SKM-1 treated with dmso at 0.1 percent for 144 hours (cell line): ENCODE results near the gene SEPTIN6.

Experiments used
- DNase-seq: peaks from one replicate; lab custom pipeline; 2025; ENCODE audit not compliant: unreplicated experiment; lab: John Stamatoyannopoulos, UW

SEPTIN6 gene

DNA sequence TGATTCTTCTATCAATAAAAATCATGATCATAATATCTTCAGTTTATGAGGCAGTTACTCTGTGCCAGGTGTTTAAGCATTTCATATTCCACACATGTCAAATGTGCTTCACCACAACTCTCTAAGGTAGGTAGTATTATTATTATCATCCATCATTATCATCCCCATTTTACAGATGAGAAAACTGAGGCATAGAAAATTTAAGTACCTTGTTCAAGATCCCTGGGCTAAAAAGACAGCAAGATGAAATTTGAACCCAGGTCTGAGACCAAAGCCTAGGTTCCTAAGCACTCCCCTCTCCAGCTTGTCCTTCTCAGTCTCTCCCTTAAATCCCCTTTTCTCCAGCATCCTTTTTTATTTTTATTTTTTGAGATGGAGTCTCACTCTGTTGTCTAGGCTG is 33.4 kb downstream of the SEPTIN6 start:
- DNase-seq: no peak

DNA sequence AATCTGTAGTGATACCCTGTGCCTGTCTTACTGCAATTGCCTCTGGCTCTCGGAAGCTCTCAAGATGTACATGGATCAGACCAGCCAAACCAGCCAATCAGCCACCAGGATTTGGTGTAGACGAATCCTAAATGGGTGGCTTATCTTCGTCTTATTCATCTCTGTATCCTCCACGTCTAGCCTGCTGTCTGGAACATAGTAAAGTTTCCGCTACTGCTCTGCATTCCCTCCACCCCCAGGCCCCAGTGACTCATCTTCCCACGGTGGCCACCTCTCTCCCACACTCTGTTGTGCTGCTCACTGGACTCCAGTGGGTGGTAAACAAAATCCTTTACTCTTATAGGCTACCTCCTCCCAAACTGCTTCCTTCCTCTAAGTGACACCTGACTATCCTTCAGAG is 37.8 kb downstream of the SEPTIN6 start:
- no peak for DNase-seq

DNA sequence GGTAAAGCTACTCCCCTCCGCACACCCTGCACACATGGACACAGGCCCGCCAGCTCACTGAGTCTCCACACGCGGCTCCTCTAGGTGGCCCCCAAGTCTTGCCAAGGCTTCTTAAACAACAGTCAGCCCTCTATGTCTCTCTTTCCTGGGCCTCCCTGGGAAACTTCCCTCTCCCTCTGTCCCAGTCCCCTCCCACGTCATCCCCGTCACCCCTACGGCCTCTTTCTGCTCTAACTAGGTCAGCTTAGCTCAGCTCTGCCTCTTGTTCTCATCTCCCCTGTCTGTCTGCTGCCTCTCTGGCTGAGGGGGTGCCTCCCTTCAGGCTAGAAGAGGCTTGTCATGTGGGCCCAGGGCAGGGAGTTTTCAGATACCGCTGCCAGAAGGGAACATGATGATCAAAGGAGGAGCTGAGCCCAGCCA is 38.8 kb downstream of the SEPTIN6 start:
- no peak for DNase-seq

DNA sequence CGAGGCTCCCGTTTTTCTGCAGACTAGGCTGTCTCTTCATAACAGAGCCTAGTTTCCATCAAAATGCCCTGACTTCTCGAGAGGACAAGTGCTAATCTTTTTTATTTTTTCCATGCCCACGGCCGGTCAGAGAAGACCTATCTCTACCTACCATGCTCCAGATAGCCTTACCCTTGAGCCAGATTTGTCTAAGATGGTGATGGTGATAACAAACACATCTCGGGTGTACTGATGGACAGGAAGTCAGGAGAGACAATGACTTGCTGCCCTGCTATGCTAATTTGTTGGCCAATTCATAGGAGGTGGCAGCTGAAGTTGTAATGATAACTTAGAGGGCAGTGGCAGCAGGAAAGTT is 44.6 kb downstream of the SEPTIN6 start:
- no peak for DNase-seq

DNA sequence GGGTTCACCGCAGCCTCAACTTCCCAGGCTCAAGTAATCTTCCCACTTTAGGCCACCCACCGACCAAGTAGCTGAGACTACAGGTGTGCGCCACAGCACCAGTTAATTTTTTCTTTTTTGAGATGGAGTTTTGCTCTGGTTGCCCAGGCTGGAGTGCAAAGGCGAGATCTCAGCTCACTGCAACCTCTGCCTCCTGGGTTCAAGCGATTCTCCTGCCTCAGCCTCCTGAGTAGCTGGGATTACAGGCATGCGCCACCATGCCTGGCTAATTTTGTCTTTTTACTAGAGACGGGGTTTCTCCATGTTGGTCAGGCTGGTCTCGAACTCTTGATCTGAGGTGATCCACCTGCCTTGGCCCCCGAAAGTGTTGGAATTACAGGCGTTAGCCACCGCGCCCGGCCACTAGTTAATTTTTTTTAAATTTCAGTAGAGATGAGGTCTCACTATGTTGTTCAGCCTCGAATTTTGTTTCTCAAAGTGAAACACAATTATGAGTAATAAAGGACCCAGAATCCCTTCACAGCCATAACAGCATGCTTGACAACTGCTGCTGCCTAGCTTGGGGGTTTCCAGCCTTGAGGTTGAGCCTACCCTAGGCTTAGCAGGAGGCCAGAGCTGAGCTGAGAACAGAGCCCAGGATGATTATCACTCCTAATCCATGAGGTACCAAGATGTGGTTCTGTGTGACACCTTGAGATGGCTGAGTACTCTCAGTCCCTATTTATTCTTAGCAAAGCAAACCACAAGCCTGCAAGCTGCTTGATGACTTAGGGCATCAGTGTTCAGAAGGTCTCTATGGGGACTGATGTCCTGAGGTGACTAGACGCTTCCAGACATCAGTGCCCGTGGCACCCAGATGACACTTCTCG is 45.2 kb downstream of the SEPTIN6 start:
- no peak for DNase-seq

DNA sequence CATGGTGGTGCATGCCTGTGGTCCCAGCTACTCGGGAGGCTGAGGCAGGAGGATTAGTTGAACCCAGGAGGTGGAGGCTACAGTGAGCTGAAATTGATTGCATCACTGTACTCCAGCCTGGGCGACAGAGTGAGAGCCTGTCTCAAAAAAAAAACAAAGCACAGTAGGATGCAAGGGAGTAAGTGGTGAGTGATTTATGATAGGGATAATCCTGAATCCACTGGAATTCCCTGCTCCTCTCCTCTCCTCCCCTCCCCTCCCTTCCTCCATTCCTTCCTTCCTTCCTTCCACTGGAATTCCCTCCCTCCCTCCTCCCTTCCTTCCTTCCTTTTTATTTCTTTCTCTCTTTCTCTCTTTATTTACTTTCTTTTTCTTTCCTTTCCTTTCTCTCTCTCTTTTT is 45.9 kb downstream of the SEPTIN6 start:
- DNase-seq: no peak

DNA sequence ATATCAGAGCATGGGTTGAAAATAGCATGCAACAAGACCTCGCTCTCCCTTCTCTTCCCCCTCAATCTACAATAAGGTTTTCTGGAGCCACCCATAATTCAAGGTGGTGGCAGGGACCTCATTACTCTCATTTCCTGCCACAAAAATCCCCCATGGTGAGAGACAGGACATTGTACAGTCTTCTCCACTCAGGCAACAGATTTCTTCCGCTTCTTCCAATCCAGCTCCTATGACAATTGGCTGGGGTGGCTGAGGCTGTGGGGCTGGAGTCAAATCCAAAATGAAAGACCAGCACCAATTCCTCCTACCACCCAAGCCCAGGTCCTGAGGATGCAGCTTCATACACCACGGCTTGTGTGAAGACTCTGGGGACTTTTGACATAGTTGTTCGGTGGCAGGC is 46.5 kb downstream of the SEPTIN6 start:
- no peak for DNase-seq

DNA sequence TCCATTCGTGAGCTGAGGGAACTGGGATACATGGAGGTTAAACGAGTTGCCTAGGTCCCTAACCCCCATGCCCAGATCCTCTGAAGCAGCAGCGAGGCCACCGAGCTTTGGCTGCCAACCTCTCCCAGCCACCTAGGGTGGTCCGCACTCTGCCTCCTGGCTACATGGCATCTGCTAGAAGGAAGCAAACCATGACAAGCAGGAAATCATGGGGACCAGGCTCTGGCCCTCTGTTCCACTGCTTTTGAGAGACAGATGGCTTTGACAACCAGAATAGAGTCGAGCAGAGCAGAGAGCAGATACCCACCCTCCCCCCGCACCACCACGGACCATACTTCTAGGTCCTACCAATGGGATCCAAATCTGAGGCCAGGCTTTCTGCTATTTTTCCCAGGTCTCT is 49.3 kb downstream of the SEPTIN6 start:
- DNase-seq: no peak
